Heart left ventricle (tissue), 13 donors: Measurements from ENCODE around the gene MYO18B.

ENCODE experiments used
- POLR2A ChIP-seq, 2 donors: fragments of 450-650 bp; IDR thresholded peaks; one replicate each; pipeline ENCODE4 v1.6.1; 2017; ENCODE audit warnings: antibody characterized with exemption in 2 of 2, mild to moderate bottlenecking in 2 of 2, moderate library complexity in 2 of 2
- TF ChIP-seq, protein P1 (sequence below), 12 donors: fragments of 200-600 bp; sonication (generic) in 4 of 12; IDR thresholded peaks; one replicate each; pipeline versions ENCODE4 v1.5.0 to v1.8.0; 2018 to 2022; ENCODE audit warnings: antibody characterized with exemption in 12 of 12, mild to moderate bottlenecking in 5 of 12
- donor health status: ischemic (EF 13 %, LVEDD 7.1; RV severe dilation, severe dysfunction).
- donor health status: DM: no; HTN: yes; CAD: no.
- donor health status: DM: no; HTN: no; CAD: no.
- donor health status: ischemic (EF 25% LVEDD 6.9; RV normal size, moderate dysfunction).
- donor health status: ischemic (EF 25% LVEDD 5.7; RV mildly dilated, moderate dysfunction).
- donor health status: ischemic (EF 35%, LVEDD 5.7; RV mildly dilated, moderate dysfunction).
- donor health status: nonischemic (EF 11% LVEDD 7.7; RV severe dilation, severe dysfunction).
- donor health status: DM: yes; HTN: yes; CAD: no.
- donor health status: PGD.
- donor health status: ischemic (EF 29% LVEDD 5.4; RV normal size, mild dysfunction).
- donor health status: nonischemic (EF 23%, LVEDD 6.1; RV moderate dilation, normal function).

DNA sequence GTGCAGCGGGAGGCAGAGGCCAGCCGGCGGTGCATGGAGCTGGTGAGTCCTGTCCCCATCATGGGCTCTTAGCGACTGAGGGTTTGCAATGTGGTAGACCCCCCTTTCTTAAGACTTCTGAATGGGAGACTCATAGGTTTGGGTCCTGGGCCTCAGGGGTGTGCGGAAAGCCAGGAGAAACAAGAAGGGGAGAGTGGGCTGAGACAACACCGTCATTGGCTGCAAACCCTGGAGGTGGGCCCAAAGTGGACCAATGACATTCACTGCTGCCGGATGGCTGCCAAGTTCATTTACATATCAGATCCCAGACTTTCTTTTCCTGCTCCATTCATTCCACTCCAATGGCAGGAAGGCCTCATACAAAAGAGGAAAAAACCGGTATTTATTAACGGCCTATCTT lies 213.3 kb downstream of the MYO18B start:
- TF ChIP-seq, protein P1, sequence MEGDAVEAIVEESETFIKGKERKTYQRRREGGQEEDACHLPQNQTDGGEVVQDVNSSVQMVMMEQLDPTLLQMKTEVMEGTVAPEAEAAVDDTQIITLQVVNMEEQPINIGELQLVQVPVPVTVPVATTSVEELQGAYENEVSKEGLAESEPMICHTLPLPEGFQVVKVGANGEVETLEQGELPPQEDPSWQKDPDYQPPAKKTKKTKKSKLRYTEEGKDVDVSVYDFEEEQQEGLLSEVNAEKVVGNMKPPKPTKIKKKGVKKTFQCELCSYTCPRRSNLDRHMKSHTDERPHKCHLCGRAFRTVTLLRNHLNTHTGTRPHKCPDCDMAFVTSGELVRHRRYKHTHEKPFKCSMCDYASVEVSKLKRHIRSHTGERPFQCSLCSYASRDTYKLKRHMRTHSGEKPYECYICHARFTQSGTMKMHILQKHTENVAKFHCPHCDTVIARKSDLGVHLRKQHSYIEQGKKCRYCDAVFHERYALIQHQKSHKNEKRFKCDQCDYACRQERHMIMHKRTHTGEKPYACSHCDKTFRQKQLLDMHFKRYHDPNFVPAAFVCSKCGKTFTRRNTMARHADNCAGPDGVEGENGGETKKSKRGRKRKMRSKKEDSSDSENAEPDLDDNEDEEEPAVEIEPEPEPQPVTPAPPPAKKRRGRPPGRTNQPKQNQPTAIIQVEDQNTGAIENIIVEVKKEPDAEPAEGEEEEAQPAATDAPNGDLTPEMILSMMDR (IDR thresholded peaks at IDR 0.05): no peak
- TF ChIP-seq POLR2A (IDR thresholded peaks at IDR 0.05): no peak
